GM12878 (cell line): ENCODE measurements around the gene MRPL20. TPM values are rescaled to one million over a fixed set of nuclear protein-coding genes. Genes with fewer than 3 reads are reported as not detected.

Experiments
- BHLHE40 ChIP-seq, 2 experiments: fragments of 450-650 bp in 1 of 2; IDR thresholded peaks; 2 replicates each; pipeline ENCODE4 v1.6.1; 2011 to 2017; ENCODE audit warnings: low read depth in 2 of 2, borderline replicate concordance in 1 of 2, improper control_type of control experiment in 1 of 2, low read length in 1 of 2, mild to moderate bottlenecking in 1 of 2
- CHD1 ChIP-seq: IDR thresholded peaks from 2 replicates; pipeline ENCODE4 v1.6.1; 2012; ENCODE audit warnings: low read depth, low read length, improper control_type of control experiment
- DPF2 ChIP-seq: fragments of 450-650 bp; IDR thresholded peaks from 2 replicates; pipeline ENCODE4 v1.6.1; 2017; ENCODE audit warnings: mild to moderate bottlenecking
- HDGF ChIP-seq: fragments of 450-650 bp; IDR thresholded peaks from 2 replicates; pipeline ENCODE4 v1.6.1; 2016; ENCODE audit warnings: antibody characterized with exemption
- NFXL1 ChIP-seq: fragments of 450-650 bp; IDR thresholded peaks from 2 replicates; pipeline ENCODE4 v1.6.1; 2017; ENCODE audit warnings: antibody characterized with exemption, mild to moderate bottlenecking, borderline replicate concordance
- RAD21 ChIP-seq: IDR thresholded peaks from 2 replicates; pipeline ENCODE4 v1.6.1; 2011; ENCODE audit warnings: mild to moderate bottlenecking, low read depth, low read length, moderate library complexity; ENCODE audit not compliant: insufficient read depth
- RELA ChIP-seq: fragments of 450-650 bp; IDR thresholded peaks from 2 replicates; pipeline ENCODE4 v1.8.0; 2014; ENCODE audit warnings: borderline replicate concordance; ENCODE audit not compliant: partially characterized antibody
- SMARCA5 ChIP-seq: fragments of 450-650 bp; IDR thresholded peaks from 2 replicates; pipeline ENCODE4 v1.6.1; 2017; ENCODE audit warnings: mild to moderate bottlenecking
- TBL1XR1 ChIP-seq: IDR thresholded peaks from 2 replicates; pipeline ENCODE4 v1.6.1; 2012; ENCODE audit warnings: low read depth, low read length, improper control_type of control experiment
- ZNF274 ChIP-seq: IDR thresholded peaks from one replicate; pipeline ENCODE4 v1.8.0; 2011; ENCODE audit not compliant: insufficient read length, insufficient read depth
- polyA plus RNA-seq, 11 experiments: library from polyadenylated mRNA; depleted of rRNA in 4 of 11; unstranded in 6 of 11; stranded (reverse) in 5 of 11; fragments of >200 nt; fragmentation: Nextera tagmentation in 4 of 11; fragmentation: Illumina TruSeq in 1 of 11; extraction: Ambion mirVana in 4 of 11; extraction: Trizol in 1 of 11; gene quantifications; 1 replicate in 1 of 11; 2 replicates in 10 of 11; pipeline versions ENCODE4 v1.2.1 to v1.2.3, GENCODE V29; 2011 to 2016; ENCODE audit warnings: inconsistent platforms in 2 of 11, missing spikeins in 2 of 11, low read depth in 1 of 11
- total RNA-seq, 4 experiments: library from RNA; depleted of rRNA in 3 of 4; stranded (reverse); fragments of >200 nt in 3 of 4; fragmentation: Illumina TruSeq in 1 of 4; extraction: Trizol in 1 of 4; gene quantifications; 2 replicates each; pipeline versions ENCODE4 v1.2.1 to v1.2.3, GENCODE V29; 2013 to 2021
- TF ChIP-seq, protein P1 (sequence below): IDR thresholded peaks from 2 replicates; pipeline ENCODE4 v1.6.1; 2012; ENCODE audit warnings: mild to moderate bottlenecking, low read depth, low read length
- TF ChIP-seq, protein P2 (sequence below): fragments of 450-650 bp; IDR thresholded peaks from 2 replicates; pipeline ENCODE4 v1.6.1; 2017; ENCODE audit warnings: mild to moderate bottlenecking
- TF ChIP-seq, protein P3 (sequence below): fragments of 450-650 bp; IDR thresholded peaks from 2 replicates; pipeline ENCODE4 v1.6.1; 2017; ENCODE audit warnings: mild to moderate bottlenecking, moderate library complexity

MRPL20 gene
- total and polyA plus RNA-seq, 10 of the 15 experiments (the other 5 are each of a cell fraction or from before 2014, with no cell fraction given) = 129 to 525 (median 255) TPM

DNA sequence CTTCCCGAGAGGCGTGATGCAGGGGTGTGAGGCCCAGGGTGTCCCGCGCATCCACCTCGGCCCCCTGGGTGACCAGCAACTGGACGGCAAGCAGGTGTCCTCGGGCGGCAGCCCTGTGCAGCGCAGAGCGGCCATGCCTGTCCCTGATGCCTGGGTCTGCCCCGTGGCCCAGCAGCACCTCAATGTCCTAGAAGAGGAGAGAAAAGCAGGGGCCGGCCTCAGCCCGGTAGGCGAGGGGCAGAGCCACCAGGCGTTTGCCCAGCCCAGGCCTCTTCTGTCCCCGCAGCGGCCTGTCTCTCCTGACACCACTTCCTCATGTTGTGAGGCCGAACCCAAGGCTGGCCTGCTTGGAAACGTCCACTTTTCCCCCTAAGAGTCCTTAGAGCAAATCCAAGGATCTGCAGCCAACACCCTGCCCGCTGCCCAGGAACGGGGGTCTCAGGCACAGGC lies 12.3 kb upstream of the MRPL20 start (continued):
- no peak for TF ChIP-seq BHLHE40 (IDR thresholded peaks at IDR 0.05; ENCODE audit: borderline replicate concordance in 1 of 2, low read depth in 2 of 2, low read length in 1 of 2)
- no peak for TF ChIP-seq HDGF
- TF ChIP-seq, protein P1, sequence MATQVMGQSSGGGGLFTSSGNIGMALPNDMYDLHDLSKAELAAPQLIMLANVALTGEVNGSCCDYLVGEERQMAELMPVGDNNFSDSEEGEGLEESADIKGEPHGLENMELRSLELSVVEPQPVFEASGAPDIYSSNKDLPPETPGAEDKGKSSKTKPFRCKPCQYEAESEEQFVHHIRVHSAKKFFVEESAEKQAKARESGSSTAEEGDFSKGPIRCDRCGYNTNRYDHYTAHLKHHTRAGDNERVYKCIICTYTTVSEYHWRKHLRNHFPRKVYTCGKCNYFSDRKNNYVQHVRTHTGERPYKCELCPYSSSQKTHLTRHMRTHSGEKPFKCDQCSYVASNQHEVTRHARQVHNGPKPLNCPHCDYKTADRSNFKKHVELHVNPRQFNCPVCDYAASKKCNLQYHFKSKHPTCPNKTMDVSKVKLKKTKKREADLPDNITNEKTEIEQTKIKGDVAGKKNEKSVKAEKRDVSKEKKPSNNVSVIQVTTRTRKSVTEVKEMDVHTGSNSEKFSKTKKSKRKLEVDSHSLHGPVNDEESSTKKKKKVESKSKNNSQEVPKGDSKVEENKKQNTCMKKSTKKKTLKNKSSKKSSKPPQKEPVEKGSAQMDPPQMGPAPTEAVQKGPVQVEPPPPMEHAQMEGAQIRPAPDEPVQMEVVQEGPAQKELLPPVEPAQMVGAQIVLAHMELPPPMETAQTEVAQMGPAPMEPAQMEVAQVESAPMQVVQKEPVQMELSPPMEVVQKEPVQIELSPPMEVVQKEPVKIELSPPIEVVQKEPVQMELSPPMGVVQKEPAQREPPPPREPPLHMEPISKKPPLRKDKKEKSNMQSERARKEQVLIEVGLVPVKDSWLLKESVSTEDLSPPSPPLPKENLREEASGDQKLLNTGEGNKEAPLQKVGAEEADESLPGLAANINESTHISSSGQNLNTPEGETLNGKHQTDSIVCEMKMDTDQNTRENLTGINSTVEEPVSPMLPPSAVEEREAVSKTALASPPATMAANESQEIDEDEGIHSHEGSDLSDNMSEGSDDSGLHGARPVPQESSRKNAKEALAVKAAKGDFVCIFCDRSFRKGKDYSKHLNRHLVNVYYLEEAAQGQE = no peak
- no peak for TF ChIP-seq TBL1XR1
- no peak for TF ChIP-seq SMARCA5
- TF ChIP-seq NFXL1 = no peak
- no peak for TF ChIP-seq ZNF274
- TF ChIP-seq, protein P2, sequence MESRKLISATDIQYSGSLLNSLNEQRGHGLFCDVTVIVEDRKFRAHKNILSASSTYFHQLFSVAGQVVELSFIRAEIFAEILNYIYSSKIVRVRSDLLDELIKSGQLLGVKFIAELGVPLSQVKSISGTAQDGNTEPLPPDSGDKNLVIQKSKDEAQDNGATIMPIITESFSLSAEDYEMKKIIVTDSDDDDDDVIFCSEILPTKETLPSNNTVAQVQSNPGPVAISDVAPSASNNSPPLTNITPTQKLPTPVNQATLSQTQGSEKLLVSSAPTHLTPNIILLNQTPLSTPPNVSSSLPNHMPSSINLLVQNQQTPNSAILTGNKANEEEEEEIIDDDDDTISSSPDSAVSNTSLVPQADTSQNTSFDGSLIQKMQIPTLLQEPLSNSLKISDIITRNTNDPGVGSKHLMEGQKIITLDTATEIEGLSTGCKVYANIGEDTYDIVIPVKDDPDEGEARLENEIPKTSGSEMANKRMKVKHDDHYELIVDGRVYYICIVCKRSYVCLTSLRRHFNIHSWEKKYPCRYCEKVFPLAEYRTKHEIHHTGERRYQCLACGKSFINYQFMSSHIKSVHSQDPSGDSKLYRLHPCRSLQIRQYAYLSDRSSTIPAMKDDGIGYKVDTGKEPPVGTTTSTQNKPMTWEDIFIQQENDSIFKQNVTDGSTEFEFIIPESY = no peak
- no peak for TF ChIP-seq DPF2
- no peak for TF ChIP-seq RAD21
- TF ChIP-seq, protein P3, sequence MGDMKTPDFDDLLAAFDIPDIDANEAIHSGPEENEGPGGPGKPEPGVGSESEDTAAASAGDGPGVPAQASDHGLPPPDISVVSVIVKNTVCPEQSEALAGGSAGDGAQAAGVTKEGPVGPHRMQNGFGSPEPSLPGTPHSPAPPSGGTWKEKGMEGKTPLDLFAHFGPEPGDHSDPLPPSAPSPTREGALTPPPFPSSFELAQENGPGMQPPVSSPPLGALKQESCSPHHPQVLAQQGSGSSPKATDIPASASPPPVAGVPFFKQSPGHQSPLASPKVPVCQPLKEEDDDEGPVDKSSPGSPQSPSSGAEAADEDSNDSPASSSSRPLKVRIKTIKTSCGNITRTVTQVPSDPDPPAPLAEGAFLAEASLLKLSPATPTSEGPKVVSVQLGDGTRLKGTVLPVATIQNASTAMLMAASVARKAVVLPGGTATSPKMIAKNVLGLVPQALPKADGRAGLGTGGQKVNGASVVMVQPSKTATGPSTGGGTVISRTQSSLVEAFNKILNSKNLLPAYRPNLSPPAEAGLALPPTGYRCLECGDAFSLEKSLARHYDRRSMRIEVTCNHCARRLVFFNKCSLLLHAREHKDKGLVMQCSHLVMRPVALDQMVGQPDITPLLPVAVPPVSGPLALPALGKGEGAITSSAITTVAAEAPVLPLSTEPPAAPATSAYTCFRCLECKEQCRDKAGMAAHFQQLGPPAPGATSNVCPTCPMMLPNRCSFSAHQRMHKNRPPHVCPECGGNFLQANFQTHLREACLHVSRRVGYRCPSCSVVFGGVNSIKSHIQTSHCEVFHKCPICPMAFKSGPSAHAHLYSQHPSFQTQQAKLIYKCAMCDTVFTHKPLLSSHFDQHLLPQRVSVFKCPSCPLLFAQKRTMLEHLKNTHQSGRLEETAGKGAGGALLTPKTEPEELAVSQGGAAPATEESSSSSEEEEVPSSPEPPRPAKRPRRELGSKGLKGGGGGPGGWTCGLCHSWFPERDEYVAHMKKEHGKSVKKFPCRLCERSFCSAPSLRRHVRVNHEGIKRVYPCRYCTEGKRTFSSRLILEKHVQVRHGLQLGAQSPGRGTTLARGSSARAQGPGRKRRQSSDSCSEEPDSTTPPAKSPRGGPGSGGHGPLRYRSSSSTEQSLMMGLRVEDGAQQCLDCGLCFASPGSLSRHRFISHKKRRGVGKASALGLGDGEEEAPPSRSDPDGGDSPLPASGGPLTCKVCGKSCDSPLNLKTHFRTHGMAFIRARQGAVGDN = no peak
- TF ChIP-seq CHD1 = no peak
- TF ChIP-seq RELA = no peak
- TF ChIP-seq, all 136 proteins: peak for 0
